Measurements from ENCODE around the gene FEN1. TPM values are rescaled to one million over a fixed set of nuclear protein-coding genes. Genes with fewer than 3 reads are reported as not detected.

FEN1 gene
- total RNA-seq, 3 donors from 2014 or later: 7.5 to 21.8 (median 8.1) TPM

GRCh38 chr11:61791737-61792309 lies 888 bp upstream of the FEN1 start:
- Histone ChIP-seq H3K36me3 (ENCODE audit: low read depth) (no peaks in the 10 kb centered on the region), H3K4me3 (peak overlapping the region; percentile 83), H3K4me1 (ENCODE audit: low read depth) (peaks cover 20% of the 10 kb centered on the region), H3K9me3 (no peaks in the 10 kb centered on the region)
- DNase-seq: peak in 2 of 3 donors; percentile 64 to 78
- peak; percentile 66 for ATAC-seq
- intact Hi-C loops (cut with DNase I, micrococcal nuclease): no loop called here
- no peak for TF ChIP-seq CTCF (IDR thresholded peaks at IDR 0.05)

- no peaks in the 10 kb centered on the region for H3K36me3 ChIP-seq (ENCODE audit: low read depth)
- TF ChIP-seq CTCF (IDR thresholded peaks at IDR 0.05): no peak
- no peak for DNase-seq
- H3K4me1 ChIP-seq (ENCODE audit: low read depth): peaks cover 20% of the 10 kb centered on the region
- intact Hi-C loops (cut with DNase I, micrococcal nuclease): no loop called here
- peak overlapping the region; percentile 83 for H3K4me3 ChIP-seq
- H3K9me3 ChIP-seq: no peaks in the 10 kb centered on the region
- peak; percentile 28 for ATAC-seq
Observed at GRCh38 chr11:61793083-61793828, 545 bp downstream of the FEN1 start.

- ATAC-seq (no peak), DNase-seq (no peak)
- Histone ChIP-seq H3K9me3 (no peaks in the 10 kb centered on the region), H3K36me3 (ENCODE audit: low read depth) (no peaks in the 10 kb centered on the region), H3K4me3 (no peak overlapping the region), H3K4me1 (ENCODE audit: low read depth) (peaks cover 20% of the 10 kb centered on the region)
- no peak for TF ChIP-seq CTCF (IDR thresholded peaks at IDR 0.05)
- intact Hi-C loops (cut with DNase I, micrococcal nuclease): no loop called here
Observed at GRCh38 chr11:61793829-61794204, 1.1 kb downstream of the FEN1 start.

- H3K9me3 ChIP-seq: no peaks in the 10 kb centered on the region
- intact Hi-C loops (cut with DNase I, micrococcal nuclease): no loop called here
- no peak for ATAC-seq
- H3K36me3 ChIP-seq (ENCODE audit: low read depth): no peaks in the 10 kb centered on the region
- TF ChIP-seq CTCF (IDR thresholded peaks at IDR 0.05): no peak
- no peak overlapping the region for H3K4me3 ChIP-seq
- H3K4me1 ChIP-seq (ENCODE audit: low read depth): peaks cover 20% of the 10 kb centered on the region
- DNase-seq: no peak
Observed at GRCh38 chr11:61794579-61794978, 1.9 kb downstream of the FEN1 start.

GRCh38 chr11:61795459-61795858 lies 2.7 kb downstream of the FEN1 start:
- no peak for DNase-seq
- H3K36me3 ChIP-seq (ENCODE audit: low read depth): no peaks in the 10 kb centered on the region
- TF ChIP-seq CTCF (IDR thresholded peaks at IDR 0.05): no peak
- no peak for ATAC-seq
- no peaks in the 10 kb centered on the region for H3K9me3 ChIP-seq
- H3K4me3 ChIP-seq: no peak overlapping the region
- intact Hi-C loops (cut with DNase I, micrococcal nuclease): no loop called here
- peaks cover 20% of the 10 kb centered on the region for H3K4me1 ChIP-seq (ENCODE audit: low read depth)

Data from mucosa of descending colon (tissue), 3 donors.